Measurements from ENCODE around the gene SPO11. TPM values are rescaled to one million over a fixed set of nuclear protein-coding genes. Genes with fewer than 3 reads are reported as not detected.

The SPO11 gene
- total RNA-seq, 1 experiment from 2014 or later: not detected

DNA sequence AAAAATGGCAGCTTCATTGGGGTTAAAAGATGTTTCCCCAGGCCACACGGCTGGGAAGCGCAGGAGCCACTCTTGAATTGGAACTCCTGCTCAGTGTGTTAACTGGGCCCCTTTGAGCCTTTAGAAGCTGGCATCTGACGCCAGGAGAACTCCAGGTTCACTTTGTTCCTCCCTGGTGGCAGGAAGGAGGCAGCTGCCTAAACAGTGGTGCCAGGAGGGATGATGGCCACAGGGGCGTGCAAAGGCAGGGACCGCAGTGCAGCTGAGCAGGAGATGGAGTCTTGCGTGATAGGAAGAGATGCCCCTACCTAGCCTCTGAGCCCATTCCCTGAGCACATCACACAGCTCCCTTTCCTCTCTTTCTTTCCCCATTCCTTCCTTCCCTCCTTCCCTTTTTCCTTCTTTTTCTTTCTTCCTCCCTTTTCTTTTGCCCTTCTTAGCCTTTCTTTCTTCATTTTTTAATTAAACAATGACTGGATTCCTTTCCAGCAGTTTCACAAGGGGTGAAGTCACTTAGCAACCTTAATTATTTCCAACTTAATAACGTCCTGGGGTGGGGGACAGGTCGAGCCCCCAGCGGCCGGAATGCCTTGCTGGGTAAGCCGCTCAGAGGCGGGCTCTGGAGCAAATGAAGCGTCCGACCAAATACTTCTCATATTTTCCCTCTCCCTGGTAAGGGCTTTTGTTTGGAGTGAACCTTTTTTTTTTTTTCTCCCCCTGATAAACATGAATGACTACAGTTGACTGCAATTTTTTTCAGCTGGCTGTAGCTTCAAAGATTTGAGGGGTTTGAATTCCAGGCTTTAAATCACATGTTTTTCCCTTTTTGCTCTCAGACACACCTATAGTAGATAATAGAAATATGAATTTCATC, 42.4 kb upstream of the SPO11 start:
- peak; percentile 86 to 89 for DNase-seq
- TF ChIP-seq, protein P1, sequence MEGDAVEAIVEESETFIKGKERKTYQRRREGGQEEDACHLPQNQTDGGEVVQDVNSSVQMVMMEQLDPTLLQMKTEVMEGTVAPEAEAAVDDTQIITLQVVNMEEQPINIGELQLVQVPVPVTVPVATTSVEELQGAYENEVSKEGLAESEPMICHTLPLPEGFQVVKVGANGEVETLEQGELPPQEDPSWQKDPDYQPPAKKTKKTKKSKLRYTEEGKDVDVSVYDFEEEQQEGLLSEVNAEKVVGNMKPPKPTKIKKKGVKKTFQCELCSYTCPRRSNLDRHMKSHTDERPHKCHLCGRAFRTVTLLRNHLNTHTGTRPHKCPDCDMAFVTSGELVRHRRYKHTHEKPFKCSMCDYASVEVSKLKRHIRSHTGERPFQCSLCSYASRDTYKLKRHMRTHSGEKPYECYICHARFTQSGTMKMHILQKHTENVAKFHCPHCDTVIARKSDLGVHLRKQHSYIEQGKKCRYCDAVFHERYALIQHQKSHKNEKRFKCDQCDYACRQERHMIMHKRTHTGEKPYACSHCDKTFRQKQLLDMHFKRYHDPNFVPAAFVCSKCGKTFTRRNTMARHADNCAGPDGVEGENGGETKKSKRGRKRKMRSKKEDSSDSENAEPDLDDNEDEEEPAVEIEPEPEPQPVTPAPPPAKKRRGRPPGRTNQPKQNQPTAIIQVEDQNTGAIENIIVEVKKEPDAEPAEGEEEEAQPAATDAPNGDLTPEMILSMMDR (IDR thresholded peaks at IDR 0.05; ENCODE audit: insufficient read depth in 1 of 2, low read depth in 1 of 2, low read length in 1 of 2, severe bottlenecking in 1 of 2, unreplicated experiment in 1 of 2): peak; percentile 10 to 37
- peak overlapping the region; percentile 51 for H3K4me3 Mint-ChIP-seq (ENCODE audit: unreplicated experiment)
- Histone ChIP-seq H3K9me3 (no peaks in the 10 kb centered on the region), H3K4me1 (peaks cover 76% of the 10 kb centered on the region), H3K36me3 (ENCODE audit: control insufficient read depth, insufficient read depth, low read length) (no peaks in the 10 kb centered on the region), H3K27me3 (replicated peaks; ENCODE audit: control insufficient read depth, insufficient read depth, low read length) (no peaks in the 10 kb centered on the region), H3K4me3 (ENCODE audit: low read depth, low read length) (no peak overlapping the region)
- H3K36me3 Mint-ChIP-seq (ENCODE audit: insufficient read depth, unreplicated experiment): no peaks in the 10 kb centered on the region
- intact Hi-C loops (cut with micrococcal nuclease; ENCODE audit: unreplicated experiment): loop anchor here (1.0 to 2.0 kb wide), 4 partner anchors 14 to 40 kb away; no protein-coding TSS in a partner anchor
- TSS peak; percentile 84 for BruUV-seq (replicated peaks)
- peak overlapping the region; percentile 93 for H3K27ac Mint-ChIP-seq (ENCODE audit: unreplicated experiment)
- peaks cover 68% of the 10 kb centered on the region for H3K4me1 Mint-ChIP-seq (ENCODE audit: low read depth, unreplicated experiment)
- no peaks in the 10 kb centered on the region for H3K27me3 Mint-ChIP-seq (ENCODE audit: insufficient read depth, unreplicated experiment)
- H3K9me3 Mint-ChIP-seq (ENCODE audit: unreplicated experiment): no peaks in the 10 kb centered on the region
- CTCF ChIA-PET: interaction anchor here (0.6 to 4.3 kb wide), 10 partner anchors 11 to 864 kb away, joined by 3 to 29 read pairs (median 4); no protein-coding TSS in a partner anchor
- POLR2A ChIA-PET: interaction anchor here (0.6 to 2.3 kb wide), 7 partner anchors 10 to 185 kb away, joined by 3 to 20 read pairs (median 7); no protein-coding TSS in a partner anchor

DNA sequence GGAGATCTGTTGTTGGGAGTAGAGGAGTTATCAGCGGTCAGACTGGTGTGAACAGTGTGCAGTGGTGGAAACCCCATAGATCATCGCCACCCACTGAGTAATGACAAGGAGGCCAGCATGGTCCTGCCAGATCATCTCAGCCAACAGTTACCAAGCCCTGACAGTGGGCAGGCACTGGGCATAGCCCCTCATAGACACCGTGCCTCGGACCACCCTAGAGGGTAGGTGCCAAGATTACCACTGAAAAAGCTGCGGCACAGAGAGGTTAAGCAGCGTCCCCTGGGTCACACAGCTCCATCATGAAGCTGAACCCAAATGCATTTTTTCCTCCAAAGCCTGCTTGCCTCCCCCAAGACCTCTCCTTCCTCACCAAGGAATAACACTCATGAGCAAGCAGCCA, 41.7 kb upstream of the SPO11 start:
- TF ChIP-seq, protein P1 (IDR thresholded peaks at IDR 0.05; ENCODE audit: insufficient read depth in 1 of 2, low read depth in 1 of 2, low read length in 1 of 2, severe bottlenecking in 1 of 2, unreplicated experiment in 1 of 2): no peak
- no peaks in the 10 kb centered on the region for H3K36me3 Mint-ChIP-seq (ENCODE audit: insufficient read depth, unreplicated experiment)
- H3K36me3 ChIP-seq (ENCODE audit: control insufficient read depth, insufficient read depth, low read length): no peaks in the 10 kb centered on the region
- H3K27me3 Mint-ChIP-seq (ENCODE audit: insufficient read depth, unreplicated experiment): no peaks in the 10 kb centered on the region
- H3K27me3 ChIP-seq (replicated peaks; ENCODE audit: control insufficient read depth, insufficient read depth, low read length): no peaks in the 10 kb centered on the region
- intact Hi-C loops (cut with micrococcal nuclease; ENCODE audit: unreplicated experiment): loop anchor here (1.0 to 2.0 kb wide), 4 partner anchors 15 to 39 kb away; no protein-coding TSS in a partner anchor
- peak overlapping the region; percentile 51 for H3K4me3 Mint-ChIP-seq (ENCODE audit: unreplicated experiment)
- POLR2A ChIA-PET: interaction anchor here (0.6 to 2.3 kb wide), 6 partner anchors 16 to 186 kb away, joined by 3 to 20 read pairs (median 7); no protein-coding TSS in a partner anchor
- DNase-seq: peak in 1 of 2 experiments; percentile 52
- CTCF ChIA-PET: interaction anchor here (0.7 to 4.3 kb wide), 11 partner anchors 12 to 48 kb away, joined by 3 to 29 read pairs (median 5); no protein-coding TSS in a partner anchor
- peaks cover 81% of the 10 kb centered on the region for H3K4me1 ChIP-seq
- TSS peak; percentile 88 for BruUV-seq (replicated peaks)
- no peaks in the 10 kb centered on the region for H3K9me3 ChIP-seq
- H3K9me3 Mint-ChIP-seq (ENCODE audit: unreplicated experiment): no peaks in the 10 kb centered on the region
- peak overlapping the region; percentile 93 for H3K27ac Mint-ChIP-seq (ENCODE audit: unreplicated experiment)
- peaks cover 68% of the 10 kb centered on the region for H3K4me1 Mint-ChIP-seq (ENCODE audit: low read depth, unreplicated experiment)
- H3K4me3 ChIP-seq (ENCODE audit: low read depth, low read length): no peak overlapping the region

DNA sequence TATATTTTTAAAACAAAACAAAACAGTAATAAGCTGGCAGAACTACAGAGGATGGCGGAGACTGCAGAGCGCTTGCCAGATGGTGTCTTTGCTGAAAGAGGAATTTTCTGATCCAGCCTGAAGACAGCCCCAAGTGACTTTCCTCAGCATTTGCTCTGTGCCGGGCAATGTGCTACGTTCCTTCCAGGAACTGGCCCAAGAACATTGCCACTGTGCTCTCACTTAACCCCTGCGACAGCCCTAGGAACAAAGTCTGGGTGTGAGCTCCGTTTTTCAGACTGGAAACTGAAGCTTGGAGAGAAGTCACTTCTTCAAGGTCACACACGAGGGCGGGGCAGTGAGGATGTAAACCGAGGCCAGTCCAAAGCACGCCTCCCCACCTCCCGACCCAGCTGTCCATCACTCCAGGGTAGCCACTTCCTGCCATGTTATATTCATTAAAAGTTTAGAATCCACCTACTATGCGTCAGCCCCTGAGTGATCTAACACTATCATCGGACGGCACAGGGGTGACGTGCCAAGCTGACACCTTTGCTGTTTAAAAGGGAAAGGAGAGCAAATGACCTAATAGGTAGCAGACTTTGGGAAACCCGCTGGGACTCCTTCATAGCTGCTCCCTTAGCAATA, 40.8 kb upstream of the SPO11 start:
- intact Hi-C loops (cut with micrococcal nuclease; ENCODE audit: unreplicated experiment): no loop called here
- ChIA-PET CTCF (interaction anchor here (0.9 to 4.3 kb wide), 9 partner anchors 12 to 47 kb away, joined by 3 to 29 read pairs (median 5); no protein-coding TSS in a partner anchor), POLR2A (interaction anchor here (2.3 kb wide), 1 partner anchor 18 kb away, joined by 20 read pairs; no protein-coding TSS in a partner anchor)
- peaks cover 68% of the 10 kb centered on the region for H3K4me1 Mint-ChIP-seq (ENCODE audit: low read depth, unreplicated experiment)
- no peak for DNase-seq
- H3K27ac Mint-ChIP-seq (ENCODE audit: unreplicated experiment): peak overlapping the region; percentile 93
- H3K4me3 Mint-ChIP-seq (ENCODE audit: unreplicated experiment): no peak overlapping the region
- H3K36me3 Mint-ChIP-seq (ENCODE audit: insufficient read depth, unreplicated experiment): no peaks in the 10 kb centered on the region
- no TSS peak for BruUV-seq (replicated peaks)
- TF ChIP-seq, protein P1 (IDR thresholded peaks at IDR 0.05; ENCODE audit: insufficient read depth in 1 of 2, low read depth in 1 of 2, low read length in 1 of 2, severe bottlenecking in 1 of 2, unreplicated experiment in 1 of 2): no peak
- no peaks in the 10 kb centered on the region for H3K9me3 Mint-ChIP-seq (ENCODE audit: unreplicated experiment)
- peaks cover 86% of the 10 kb centered on the region for H3K4me1 ChIP-seq
- no peak overlapping the region for H3K4me3 ChIP-seq (ENCODE audit: low read depth, low read length)
- no peaks in the 10 kb centered on the region for H3K27me3 ChIP-seq (replicated peaks; ENCODE audit: control insufficient read depth, insufficient read depth, low read length)
- no peaks in the 10 kb centered on the region for H3K27me3 Mint-ChIP-seq (ENCODE audit: insufficient read depth, unreplicated experiment)
- H3K36me3 ChIP-seq (ENCODE audit: control insufficient read depth, insufficient read depth, low read length): no peaks in the 10 kb centered on the region
- H3K9me3 ChIP-seq: no peaks in the 10 kb centered on the region

Data from Caco-2 (cell line).